IMR-90 (cell line): ENCODE data around the gene KL. TPM values are rescaled to one million over a fixed set of nuclear protein-coding genes. Genes with fewer than 3 reads are reported as not detected.

Experiments used
- ATAC-seq: fragments of 200-7000 bp; cut with Tn5 transposase; 2 replicates; pipeline ENCODE4 v1.9.1; 2020; ENCODE audit warnings: low read depth, mild to moderate bottlenecking, moderate library complexity
- BruUV-seq: library from RNA; stranded (reverse); fragments of 400-500 nt; replicated peaks from 2 replicates; lab custom pipeline; 2021; lab: Mats Ljungman, UMichigan
- CTCF ChIA-PET: fragments of 300-600 bp; formaldehyde crosslinking; extraction: SDS; loops from one replicate; lab custom pipeline; 2021; ENCODE audit warnings: antibody characterized with exemption; lab: Yijun Ruan, JAX
- POLR2A ChIA-PET: fragments of 300-600 bp; sonication (Branson Sonifier 250); formaldehyde crosslinking; loops from one replicate; lab custom pipeline; 2022; ENCODE audit warnings: antibody characterized with exemption; ENCODE audit not compliant: unreplicated experiment; lab: Charles Lee
- DNase-seq: peaks from one replicate; pipeline ENCODE4 v3.0.0; 2013
- H2AFZ ChIP-seq: replicated peaks from 2 replicates; pipeline ENCODE3; 2013; ENCODE audit warnings: low read length, mild to moderate bottlenecking; ENCODE audit not compliant: poor library complexity
- H2AK5ac ChIP-seq: 2 replicates; pipeline ENCODE4 v1.6.1; 2013; ENCODE audit warnings: low read depth, low read length, inconsistent platforms
- H2AK9ac ChIP-seq: replicated peaks from 2 replicates; pipeline ENCODE3; 2013; ENCODE audit warnings: mild to moderate bottlenecking, low read depth, low read length, moderate library complexity; ENCODE audit not compliant: poor library complexity
- H2BK120ac ChIP-seq: 2 replicates; pipeline ENCODE4 v1.6.1; 2013; ENCODE audit warnings: low read depth, low read length, inconsistent platforms
- H2BK15ac ChIP-seq: 3 replicates; pipeline ENCODE4 v1.6.1; 2013; ENCODE audit warnings: low read depth, low read length, inconsistent platforms
- H2BK20ac ChIP-seq: 2 replicates; pipeline ENCODE4 v1.6.1; 2013; ENCODE audit warnings: low read depth, mild to moderate bottlenecking, inconsistent platforms, low read length, moderate library complexity
- H2BK5ac ChIP-seq: 2 replicates; pipeline ENCODE4 v1.6.1; 2013; ENCODE audit warnings: mild to moderate bottlenecking, low read depth, low read length, inconsistent platforms; ENCODE audit not compliant: poor library complexity, severe bottlenecking
- H3K14ac ChIP-seq: replicated peaks from 2 replicates; pipeline ENCODE4 v1.6.1; 2013; ENCODE audit warnings: low read depth, low read length, inconsistent platforms
- H3K18ac ChIP-seq: 2 replicates; pipeline ENCODE4 v1.6.1; 2013; ENCODE audit warnings: low read depth, low read length, control low read depth
- H3K23ac ChIP-seq: 2 replicates; pipeline ENCODE4 v1.6.1; 2013; ENCODE audit warnings: low read depth, low read length, inconsistent platforms
- H3K27ac ChIP-seq: 2 replicates; pipeline ENCODE4 v1.5.1; 2013; ENCODE audit warnings: mild to moderate bottlenecking, control low read depth, low read length; ENCODE audit not compliant: insufficient read depth
- H3K27me3 ChIP-seq: 2 replicates; pipeline ENCODE4 v1.6.1; 2013; ENCODE audit warnings: low read length; ENCODE audit not compliant: control insufficient read depth, insufficient read depth
- H3K36me3 ChIP-seq: 2 replicates; pipeline ENCODE4 v1.6.1; 2013; ENCODE audit warnings: low read length, mixed read lengths; ENCODE audit not compliant: control insufficient read depth, insufficient read depth
- H3K4ac ChIP-seq: 2 replicates; pipeline ENCODE4 v1.6.1; 2013; ENCODE audit warnings: low read depth, low read length, inconsistent platforms
- H3K4me1 ChIP-seq: 2 replicates; pipeline ENCODE4 v1.6.1; 2013; ENCODE audit warnings: low read length, mixed read lengths; ENCODE audit not compliant: control insufficient read depth, insufficient read depth
- H3K4me2 ChIP-seq: 2 replicates; pipeline ENCODE4 v1.6.1; 2013; ENCODE audit warnings: low read depth, mild to moderate bottlenecking, control low read depth, low read length, moderate library complexity
- H3K4me3 ChIP-seq: 2 replicates; pipeline ENCODE4 v1.5.1; 2013; ENCODE audit warnings: low read depth, mild to moderate bottlenecking, control low read depth, low read length, moderate library complexity; ENCODE audit not compliant: insufficient read depth
- H3K56ac ChIP-seq: 2 replicates; pipeline ENCODE4 v1.6.1; 2013; ENCODE audit warnings: low read length, inconsistent platforms; ENCODE audit not compliant: insufficient read depth; ENCODE audit errors: extremely low read depth
- H3K79me1 ChIP-seq, 2 experiments: 2 replicates each; pipeline ENCODE4 v1.6.1; 2013; ENCODE audit warnings: low read length in 2 of 2, inconsistent platforms in 1 of 2, low read depth in 1 of 2
- H3K9ac ChIP-seq: 2 replicates; pipeline ENCODE4 v1.6.1; 2013; ENCODE audit warnings: low read depth, low read length, control low read depth
- H3K9me1 ChIP-seq: 2 replicates; pipeline ENCODE4 v1.6.1; 2013; ENCODE audit warnings: low read length, inconsistent platforms; ENCODE audit not compliant: insufficient read depth
- H3K9me3 ChIP-seq: 2 replicates; pipeline ENCODE4 v1.6.1; 2013; ENCODE audit warnings: low read length; ENCODE audit not compliant: control insufficient read depth, insufficient read depth
- H4K20me1 ChIP-seq: 2 replicates; pipeline ENCODE4 v1.6.1; 2013; ENCODE audit warnings: low read length, inconsistent platforms; ENCODE audit not compliant: insufficient read depth
- H4K5ac ChIP-seq: 2 replicates; pipeline ENCODE4 v1.6.1; 2013; ENCODE audit warnings: mild to moderate bottlenecking, low read depth, low read length, control low read depth
- H4K8ac ChIP-seq, 2 experiments: 2 replicates each; pipeline ENCODE4 v1.6.1; 2013; ENCODE audit warnings: low read depth in 2 of 2, low read length in 2 of 2, control low read depth in 1 of 2, inconsistent platforms in 1 of 2
- H4K91ac ChIP-seq: 2 replicates; pipeline ENCODE4 v1.6.1; 2013; ENCODE audit warnings: low read depth, low read length, inconsistent platforms; ENCODE audit not compliant: insufficient read depth
- BHLHE40 ChIP-seq: fragments of 150-350 bp; IDR thresholded peaks from 2 replicates; pipeline ENCODE4 v1.6.1; 2016; ENCODE audit warnings: mild to moderate bottlenecking, low read depth, low read length
- CHD1 ChIP-seq: IDR thresholded peaks from 2 replicates; pipeline ENCODE4 v1.6.1; 2012; ENCODE audit warnings: low read depth, low read length, improper control_type of control experiment
- MAZ ChIP-seq: IDR thresholded peaks from 2 replicates; pipeline ENCODE4 v1.6.1; 2012; ENCODE audit warnings: low read depth, mild to moderate bottlenecking, low read length, improper control_type of control experiment, moderate library complexity, borderline replicate concordance
- NFE2L2 ChIP-seq: fragments of 150-350 bp; IDR thresholded peaks from 2 replicates; pipeline ENCODE4 v1.6.1; 2016; ENCODE audit warnings: low read depth, mild to moderate bottlenecking, low read length
- POLR2A ChIP-seq: IDR thresholded peaks from 2 replicates; pipeline ENCODE4 v1.6.1; 2012; ENCODE audit warnings: mild to moderate bottlenecking, low read depth, low read length
- SMC3 ChIP-seq: fragments of 150-350 bp; IDR thresholded peaks from 2 replicates; pipeline ENCODE4 v1.6.1; 2016; ENCODE audit warnings: low read depth, mild to moderate bottlenecking, antibody characterized with exemption, low read length, moderate library complexity
- WGBS, 2 experiments: methylation state at CpG; one replicate each; pipeline versions ENCODE4 v1.1.5 to v1.1.7; 2013; ENCODE audit warnings: missing lambda C conversion rate in 2 of 2; ENCODE audit not compliant: insufficient read length in 1 of 2; ENCODE audit errors: extremely low coverage in 2 of 2; 5-methylcytosine and 5-hydroxymethylcytosine counted together
- dilution Hi-C: fragments of 300-500 bp; cut with HindIII; formaldehyde crosslinking; loops from one replicate; pipeline ENCODE4 v1.14.3; 2018; ENCODE audit warnings: low sequenced_read_pairs; ENCODE audit not compliant: unreplicated experiment
- in situ Hi-C: fragments of 300-500 bp; cut with MboI; formaldehyde crosslinking; loops from 3 replicates; pipeline ENCODE4 v1.14.3; 2019; ENCODE audit warnings: low sequenced_read_pairs, inconsistent platforms, mixed read lengths
- intact Hi-C: fragments of 100-400 bp; cut with micrococcal nuclease; formaldehyde crosslinking; loops from 2 replicates; pipeline ENCODE4 v1.10.0; 2022
- polyA plus RNA-seq, 3 experiments: library from polyadenylated mRNA; depleted of rRNA; stranded (reverse); fragments of >200 nt; gene quantifications; 2 replicates each; pipeline ENCODE4 v1.2.3, GENCODE V29; 2012; ENCODE audit warnings: low replicate concordance in 1 of 3
- total RNA-seq: library from RNA; depleted of rRNA; stranded (reverse); fragments of >200 nt; gene quantifications from 2 replicates; pipeline ENCODE4 v1.2.3, GENCODE V29; 2012

KL gene
- total and polyA plus RNA-seq, 2 of the 4 experiments (the other 2 are of a cell fraction), result not detected

GRCh38 chr13:33022986-33023385 is 6.8 kb downstream of the KL start:
- H4K8ac ChIP-seq, result no peak overlapping the region
- no peak overlapping the region for H3K14ac ChIP-seq
- no peak overlapping the region for H2AK5ac ChIP-seq
- no peak overlapping the region for H3K18ac ChIP-seq
- H4K91ac ChIP-seq, result no peak overlapping the region
- no peaks in the 10 kb centered on the region for H3K79me1 ChIP-seq
- no TSS peak for BruUV-seq
- H2BK5ac ChIP-seq, result no peak overlapping the region
- no peak overlapping the region for H2AK9ac ChIP-seq
- in situ Hi-C loops (no loop called here), dilution Hi-C loops (no loop called here), intact Hi-C loops (no loop called here)
- no peak overlapping the region for H4K5ac ChIP-seq
- H3K9ac ChIP-seq, result no peak overlapping the region
- no peak overlapping the region for H3K4ac ChIP-seq
- no peak overlapping the region for H3K4me3 ChIP-seq
- H2BK120ac ChIP-seq, result no peak overlapping the region
- ATAC-seq, result no peak
- H3K23ac ChIP-seq, result no peak overlapping the region
- ChIA-PET CTCF (no interaction called here), POLR2A (no interaction called here)
- H2AFZ ChIP-seq, result no peak overlapping the region
- no peaks in the 10 kb centered on the region for H3K36me3 ChIP-seq
- H2BK20ac ChIP-seq, result no peak overlapping the region
- TF ChIP-seq POLR2A, result no peak
- TF ChIP-seq BHLHE40, result no peak
- TF ChIP-seq NFE2L2, result no peak
- no peak for TF ChIP-seq MAZ
- no peak for TF ChIP-seq SMC3
- TF ChIP-seq CHD1, result no peak
- no peaks in the 10 kb centered on the region for H4K20me1 ChIP-seq
- H3K4me2 ChIP-seq, result no peak overlapping the region
- H3K27me3 ChIP-seq, result peaks cover 60% of the 10 kb centered on the region
- no CpG with 5 or more reads among the region's 2 CpGs for WGBS, 2 experiments
- H2BK15ac ChIP-seq, result no peak overlapping the region
- DNase-seq, result no peak
- no peak overlapping the region for H3K27ac ChIP-seq
- H3K4me1 ChIP-seq, result no peaks in the 10 kb centered on the region
- H3K56ac ChIP-seq, result no peak overlapping the region
- no peaks in the 10 kb centered on the region for H3K9me1 ChIP-seq
- no peaks in the 10 kb centered on the region for H3K9me3 ChIP-seq
